ENCODE data around the gene GOLT1A.

GOLT1A gene

DNA sequence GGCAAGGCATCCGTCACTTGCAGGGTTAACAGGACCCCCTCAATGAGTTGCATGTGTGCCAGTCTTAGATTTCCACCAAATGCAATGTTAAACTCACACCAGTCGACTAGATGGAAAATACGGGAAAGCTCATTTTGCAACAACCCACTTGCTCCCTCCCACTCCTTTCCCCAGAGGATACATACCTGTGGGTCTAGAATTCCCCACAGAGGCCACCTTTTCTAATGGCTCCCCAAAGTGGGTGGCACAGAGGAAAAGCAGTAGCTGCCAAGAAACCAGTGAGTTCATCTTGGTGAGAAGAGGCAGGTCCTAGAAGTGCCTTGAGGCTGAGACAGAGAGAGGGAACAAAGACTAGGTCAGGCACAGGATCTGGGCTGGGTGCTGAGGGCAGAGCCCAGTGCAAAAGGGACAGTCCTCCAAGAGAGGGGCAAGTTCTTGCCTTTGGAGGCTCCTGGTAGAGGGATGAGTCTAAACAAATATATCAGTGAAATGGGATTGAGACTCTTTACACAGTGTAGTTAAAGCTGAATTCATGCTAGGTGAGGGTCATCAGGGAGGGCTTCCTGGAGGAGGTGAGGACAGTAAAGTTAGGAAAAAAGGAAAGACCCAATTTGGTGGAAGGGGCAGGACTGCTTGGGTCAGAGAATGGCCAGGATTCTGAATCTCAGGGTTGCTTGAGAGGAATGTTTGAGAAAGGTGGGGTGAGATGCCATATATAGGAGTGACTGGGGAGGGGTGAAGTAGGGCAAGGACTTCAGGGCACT is 21.0 kb downstream of the GOLT1A start:
- DNase-seq (ENCODE audit: low read depth in 2 of 2), result no peak

DNA sequence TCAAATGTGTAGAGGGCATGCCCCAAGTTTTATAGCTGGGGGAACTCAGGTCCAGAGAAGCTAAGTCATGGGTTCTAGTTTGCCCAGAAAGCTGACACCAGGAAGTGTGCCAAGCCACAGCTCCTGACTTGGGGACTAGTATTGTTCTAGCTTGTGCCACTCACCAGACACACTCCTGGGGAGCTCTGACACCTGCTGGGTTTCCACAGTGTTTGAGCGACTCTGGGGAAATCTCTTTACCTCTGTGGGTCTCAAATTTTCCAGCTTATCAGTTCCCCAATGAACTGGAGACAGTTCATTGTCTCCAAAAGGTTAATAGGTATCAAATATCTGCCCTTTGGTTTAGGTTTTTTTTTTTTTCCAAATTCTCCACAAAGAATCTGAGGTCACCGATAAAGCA is 21.7 kb downstream of the GOLT1A start:
- DNase-seq (ENCODE audit: low read depth in 2 of 2), result no peak

DNA sequence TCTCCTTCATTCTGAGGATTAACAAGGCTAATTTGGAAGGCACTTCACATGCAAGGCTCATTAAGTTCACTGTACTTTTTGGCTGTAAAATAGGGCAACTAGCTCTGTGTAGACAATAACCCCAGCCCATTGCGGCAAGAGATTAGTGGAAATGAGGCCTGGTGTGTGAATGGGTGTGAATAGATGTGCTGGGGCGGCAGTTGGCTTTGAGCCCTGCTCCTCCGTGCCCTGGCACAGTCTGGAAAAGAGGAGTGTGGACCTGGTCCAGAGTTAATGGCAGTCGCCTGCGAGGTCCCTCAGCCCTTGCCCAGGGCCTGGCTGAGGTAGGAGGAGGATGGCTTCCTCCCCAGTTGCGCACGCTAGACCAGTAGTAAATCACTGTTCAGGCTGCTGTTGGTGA is 22.3 kb downstream of the GOLT1A start:
- DNase-seq (ENCODE audit: low read depth in 2 of 2), result no peak

DNA sequence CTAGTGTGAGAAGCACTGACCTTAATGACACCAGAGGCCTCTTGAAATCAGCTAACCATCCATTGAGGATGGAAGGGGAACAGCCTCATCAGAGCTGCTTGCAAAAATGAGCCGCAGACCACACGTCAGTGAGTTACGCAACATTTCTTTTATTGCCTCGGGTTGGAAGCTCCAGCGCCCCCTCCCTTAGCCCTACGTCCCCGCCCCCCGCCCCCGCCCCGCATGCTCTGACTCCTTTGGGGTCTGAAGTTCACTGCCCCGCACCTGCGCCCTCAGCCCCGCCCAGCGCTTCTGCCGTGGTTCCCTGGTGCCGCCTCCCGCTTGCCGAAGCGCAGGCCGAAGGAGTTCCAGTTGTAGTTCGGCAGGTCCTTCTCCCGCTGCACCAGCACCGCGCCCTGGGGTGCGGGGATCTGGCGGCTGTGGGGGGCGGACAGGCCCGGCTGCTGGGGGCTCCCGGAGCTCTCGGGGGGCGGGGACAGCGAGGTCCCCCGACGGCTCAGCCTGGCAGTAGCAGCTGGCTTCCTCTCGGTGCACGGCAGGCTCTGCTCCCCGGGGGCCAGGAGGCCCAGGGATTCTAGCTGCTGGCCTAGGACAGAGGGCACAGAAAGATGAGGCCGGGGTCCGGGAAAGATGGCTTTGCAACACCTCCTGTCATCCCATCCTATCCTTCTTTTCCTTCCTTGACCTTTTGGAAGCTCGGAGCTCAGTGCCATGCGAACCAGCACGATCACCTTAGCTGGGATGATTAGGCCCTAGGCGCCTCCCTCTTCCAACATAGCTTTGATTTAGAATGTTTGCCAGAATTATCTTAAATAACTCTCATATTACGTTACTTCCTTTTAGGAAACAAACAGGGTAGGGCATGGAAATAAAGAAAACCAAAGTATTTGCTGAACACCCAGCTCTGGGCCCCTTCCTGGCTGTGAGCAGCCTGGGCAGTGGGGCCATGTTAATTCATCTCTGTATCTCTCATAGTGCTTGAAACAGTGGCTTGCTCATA is 23.3 kb downstream of the GOLT1A start:
- DNase-seq (ENCODE audit: low read depth in 2 of 2), result no peak

DNA sequence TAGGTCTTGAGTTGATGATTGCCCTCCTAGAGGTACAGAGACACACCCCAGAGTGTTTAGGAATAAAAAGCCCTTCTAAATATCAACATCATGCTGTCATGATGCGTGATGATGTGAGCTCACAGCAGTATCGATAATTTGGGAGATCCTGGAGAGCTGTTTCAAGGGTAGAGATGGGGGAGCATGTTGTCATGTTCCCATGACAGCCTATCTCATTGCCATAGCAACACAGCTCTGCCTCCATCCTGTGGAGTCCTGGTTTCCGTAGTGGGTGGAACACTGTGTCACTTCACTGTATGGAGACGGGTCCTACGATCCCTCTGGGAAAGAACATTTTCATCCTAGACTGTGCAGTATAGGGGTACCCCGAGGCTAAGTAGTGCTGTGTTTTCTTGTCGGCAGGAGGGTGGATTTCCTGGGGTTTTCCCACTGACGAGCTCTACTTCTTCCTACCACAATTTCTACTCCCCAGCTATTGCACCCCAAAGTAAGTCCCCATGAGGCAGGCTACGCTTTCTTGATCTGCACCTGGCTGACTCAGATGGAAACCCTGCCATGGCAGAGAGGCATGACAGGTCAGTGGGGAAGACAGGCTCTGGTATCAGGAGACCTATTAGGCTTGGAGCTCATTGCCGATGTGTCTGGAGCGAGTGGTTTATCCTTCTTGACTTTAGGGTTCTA is 24.7 kb downstream of the GOLT1A start:
- DNase-seq (ENCODE audit: low read depth in 2 of 2), result no peak

DNA sequence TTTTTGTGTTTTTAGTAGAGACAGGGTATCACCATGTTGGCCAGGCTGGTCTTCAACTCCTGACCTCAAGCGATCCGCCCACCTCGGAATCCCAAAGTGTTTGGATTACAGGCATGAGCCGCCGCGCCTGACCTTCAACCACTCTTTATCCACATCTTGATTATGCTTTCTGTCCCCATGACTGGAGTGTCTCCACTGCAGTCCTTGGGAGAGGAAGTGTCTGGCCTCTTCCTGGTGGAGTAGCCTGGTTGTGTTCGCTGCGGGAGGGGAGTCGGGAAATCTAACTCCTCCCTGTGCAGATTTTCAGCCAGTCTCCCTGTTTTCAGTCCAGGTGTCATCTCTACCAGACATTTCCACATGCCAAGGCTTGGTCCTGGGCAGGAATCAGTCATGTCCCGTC is 27.2 kb downstream of the GOLT1A start:
- no peak for DNase-seq (ENCODE audit: low read depth in 2 of 2)

DNA sequence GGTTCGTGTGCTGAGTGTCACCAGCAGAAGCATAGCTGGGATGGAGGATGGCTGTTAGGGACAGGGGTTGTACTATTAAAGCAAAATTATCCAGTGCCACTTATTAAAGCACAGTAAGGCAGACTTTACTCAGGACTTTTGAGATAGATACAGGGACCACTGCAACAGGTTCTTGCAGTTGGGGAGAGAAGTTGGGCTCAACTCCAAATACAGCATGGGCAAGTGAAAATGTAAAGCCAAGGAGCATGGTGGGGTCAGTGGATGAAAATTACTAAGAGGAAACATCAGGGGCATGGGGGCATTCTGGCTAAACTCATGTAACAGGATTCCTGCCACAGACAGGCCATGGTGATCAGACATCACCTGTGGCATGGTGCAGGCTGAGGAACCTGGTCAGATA is 32.7 kb downstream of the GOLT1A start:
- no peak for DNase-seq (ENCODE audit: low read depth in 2 of 2)

DNA sequence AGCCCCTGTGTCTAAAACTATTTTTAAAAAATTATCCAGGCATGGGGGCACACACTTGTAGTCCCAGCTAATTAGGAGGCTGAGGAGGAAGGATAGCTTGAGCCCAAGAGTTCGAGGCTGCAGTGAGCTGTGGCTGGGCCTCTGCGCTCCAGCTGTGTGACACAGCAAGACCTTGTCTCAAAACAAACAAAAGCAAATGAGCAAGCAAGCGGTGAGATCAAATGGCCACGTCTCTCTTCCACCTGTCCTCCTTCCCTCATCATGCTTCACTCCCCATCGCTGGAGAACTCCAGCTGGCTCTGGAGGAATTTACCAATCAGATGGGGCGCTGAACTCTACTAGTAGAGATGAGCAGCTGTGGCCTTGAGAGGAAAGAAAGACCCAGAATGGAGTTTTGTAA is 33.7 kb downstream of the GOLT1A start:
- no peak for DNase-seq (ENCODE audit: low read depth in 2 of 2)

DNA sequence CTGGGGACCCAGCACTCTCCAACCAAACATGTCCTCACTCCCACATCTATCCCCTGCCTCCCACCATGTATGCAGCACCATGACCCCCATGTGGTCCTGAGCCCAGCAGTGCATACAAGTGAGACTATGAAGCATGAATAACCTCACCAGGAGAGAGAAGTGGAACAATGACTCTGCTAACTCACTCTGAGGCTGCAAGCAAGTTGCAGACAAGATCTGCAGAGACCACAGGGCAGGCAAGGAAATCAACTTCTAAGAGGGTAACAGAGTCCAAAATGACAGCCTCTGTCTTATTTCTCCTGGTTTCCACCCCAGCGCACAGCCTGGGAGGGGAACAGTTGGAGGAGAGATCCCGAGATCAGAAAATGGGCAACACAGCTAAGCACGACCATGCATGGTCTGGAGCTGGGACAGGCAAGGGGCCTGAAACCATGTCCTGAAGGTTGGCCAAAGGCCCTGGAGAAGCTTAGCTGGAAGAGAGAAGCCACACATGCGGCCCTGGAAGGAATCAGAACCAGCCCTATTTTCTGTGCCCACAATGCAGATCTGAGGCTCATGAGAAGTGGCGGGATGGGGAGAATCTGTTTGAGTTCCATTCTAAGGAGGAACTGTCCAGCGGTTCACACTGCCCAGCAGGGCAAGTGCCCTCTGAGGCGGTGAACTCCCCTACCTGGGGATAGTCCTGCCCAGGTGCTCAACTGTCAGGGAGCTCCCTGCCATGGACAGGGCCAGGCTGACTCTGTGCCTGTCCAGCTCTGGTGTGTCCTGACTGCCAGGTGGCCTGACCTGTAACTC is 35.1 kb downstream of the GOLT1A start:
- DNase-seq (ENCODE audit: low read depth in 2 of 2), result no peak

DNA sequence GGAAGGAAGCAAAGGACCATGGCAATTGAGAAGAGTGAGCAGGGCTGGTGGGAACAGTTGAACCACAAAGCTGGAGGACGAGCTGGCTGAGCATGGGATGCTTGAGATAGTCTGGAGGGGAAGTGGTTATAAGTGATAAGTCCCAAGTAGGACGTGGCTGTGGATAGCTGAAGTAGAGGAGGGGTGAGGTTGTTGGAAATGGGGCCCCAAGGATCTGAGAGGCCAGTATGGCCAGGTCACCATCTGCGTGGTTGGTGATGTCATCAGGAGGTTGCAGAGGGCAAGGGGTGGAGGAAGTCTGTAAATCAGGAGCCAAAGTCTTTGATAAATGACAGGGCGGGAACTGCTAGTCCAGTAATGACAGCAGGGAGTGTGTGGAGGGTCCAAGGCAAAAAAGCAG is 36.7 kb downstream of the GOLT1A start:
- no peak for DNase-seq (ENCODE audit: low read depth in 2 of 2)

DNA sequence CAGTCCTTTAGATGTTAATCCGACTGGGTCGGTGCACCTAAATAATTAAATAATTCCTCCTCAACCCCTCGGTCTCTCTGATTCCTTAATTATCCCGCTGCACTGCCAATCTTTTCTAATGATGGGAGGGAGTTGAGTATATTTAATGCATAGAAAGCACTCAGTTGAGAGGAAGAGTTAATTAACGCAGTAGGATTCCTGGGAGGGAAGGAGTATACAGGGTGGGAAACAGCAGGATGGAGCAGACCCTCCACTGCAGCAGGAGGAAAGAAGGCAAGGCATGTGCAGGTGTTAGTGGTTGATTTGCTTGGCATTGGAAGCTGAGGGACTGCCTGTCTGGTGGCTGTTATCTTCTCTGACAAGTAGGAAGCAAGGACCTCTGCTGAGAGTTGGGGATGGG is 37.7 kb downstream of the GOLT1A start:
- no peak for DNase-seq (ENCODE audit: low read depth in 2 of 2)

DNA sequence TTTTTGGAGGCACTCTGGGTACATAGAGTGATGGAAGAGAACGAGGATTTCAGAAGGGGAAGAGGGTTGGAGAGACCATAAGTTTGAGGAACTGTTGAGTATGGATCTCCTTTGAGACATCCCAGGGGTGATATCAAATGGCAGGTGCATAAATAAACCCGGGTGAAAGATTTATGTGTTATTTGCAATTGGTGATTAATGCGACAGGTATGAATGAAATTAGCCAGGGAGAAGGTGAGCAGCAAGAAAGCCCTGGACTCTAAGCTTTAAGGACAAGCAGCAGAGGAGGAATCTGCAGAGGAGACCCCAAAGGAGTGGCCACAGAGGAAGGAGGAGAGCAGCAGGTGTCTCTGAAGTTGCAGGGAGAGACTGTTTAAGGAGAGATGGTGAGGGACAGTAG is 38.8 kb downstream of the GOLT1A start:
- DNase-seq (ENCODE audit: low read depth in 2 of 2), result no peak

DNA sequence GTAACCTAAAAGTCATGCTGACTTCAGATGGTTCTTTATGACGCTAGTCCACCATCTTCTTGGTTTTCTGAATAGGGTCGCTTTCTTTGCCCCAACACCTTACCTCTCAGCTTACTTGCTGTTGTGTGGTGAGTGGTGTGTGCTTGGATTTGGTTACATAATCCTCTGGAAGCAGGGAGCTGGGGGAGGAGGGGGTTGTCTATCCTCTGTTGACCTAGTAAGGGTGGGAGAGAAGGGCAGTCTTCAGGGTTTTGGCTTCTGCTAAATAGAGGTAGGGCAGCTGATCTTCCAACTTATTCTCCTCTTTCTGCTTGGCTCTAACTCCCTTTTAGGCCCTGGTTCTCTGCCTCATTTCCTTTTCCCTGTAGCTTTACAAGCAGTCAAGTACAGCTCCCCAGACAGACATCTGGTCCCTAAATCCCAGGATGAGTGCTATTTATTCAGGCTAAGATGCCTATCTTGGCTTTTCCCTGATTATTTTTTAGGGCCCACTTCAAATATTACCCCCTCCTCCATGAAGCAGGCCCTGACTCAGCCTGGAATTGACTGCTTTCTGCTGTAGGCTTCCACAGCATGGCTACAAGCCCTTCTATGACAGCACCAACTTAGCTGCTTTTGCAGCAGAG is 41.3 kb downstream of the GOLT1A start:
- no peak for DNase-seq (ENCODE audit: low read depth in 2 of 2)

DNA sequence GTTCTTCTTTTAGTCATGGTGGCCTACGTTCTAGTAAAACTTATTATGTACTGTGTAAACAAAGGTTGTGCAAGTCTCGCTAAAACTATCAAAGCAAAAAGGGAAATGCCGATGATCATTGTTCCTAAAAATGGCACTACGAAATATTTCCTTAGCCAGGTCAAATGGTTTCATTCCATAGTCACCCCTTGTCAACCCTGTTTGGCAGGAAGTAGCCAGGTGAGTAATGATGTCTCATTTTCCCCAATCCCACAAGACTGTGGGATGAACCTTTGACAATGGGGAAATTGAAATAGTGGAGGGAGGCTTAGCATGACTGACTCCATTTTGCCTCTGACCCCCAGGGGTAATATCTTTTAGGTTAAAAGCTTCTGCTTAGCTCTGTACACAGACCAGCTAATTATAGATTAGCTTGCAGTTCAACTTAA is 42.0 kb downstream of the GOLT1A start:
- no peak for DNase-seq (ENCODE audit: low read depth in 2 of 2)

DNA sequence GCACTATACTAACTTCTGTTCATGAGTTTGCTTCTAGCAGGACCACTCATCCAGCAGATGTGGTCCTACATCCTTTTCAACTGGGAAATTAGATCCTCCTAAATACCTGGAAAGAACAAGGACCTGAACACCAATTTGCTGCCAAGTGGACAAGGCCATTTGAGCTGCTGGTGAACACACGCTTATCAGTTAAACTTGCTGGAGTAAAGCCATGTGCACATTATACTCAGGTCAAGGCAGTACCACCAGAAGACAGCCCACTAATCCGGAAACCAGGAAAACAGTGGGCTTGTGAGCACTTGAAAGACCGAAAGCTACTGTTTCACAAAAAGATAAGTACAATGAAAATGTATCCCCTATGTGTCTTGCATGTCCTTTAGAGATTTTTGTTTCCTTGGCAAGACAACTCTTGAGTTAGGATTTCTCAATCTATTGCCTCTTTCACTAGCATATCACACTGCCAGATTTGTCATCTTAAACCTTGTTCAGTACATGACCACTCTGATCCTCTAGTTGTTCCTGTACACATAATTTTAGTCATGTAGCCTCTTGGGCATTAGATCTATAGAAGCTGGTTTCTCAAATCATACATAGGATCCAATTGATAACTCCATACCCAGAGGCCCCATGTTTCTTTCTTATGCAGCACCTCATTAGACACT is 43.2 kb downstream of the GOLT1A start:
- DNase-seq (ENCODE audit: low read depth in 2 of 2), result no peak

DNA sequence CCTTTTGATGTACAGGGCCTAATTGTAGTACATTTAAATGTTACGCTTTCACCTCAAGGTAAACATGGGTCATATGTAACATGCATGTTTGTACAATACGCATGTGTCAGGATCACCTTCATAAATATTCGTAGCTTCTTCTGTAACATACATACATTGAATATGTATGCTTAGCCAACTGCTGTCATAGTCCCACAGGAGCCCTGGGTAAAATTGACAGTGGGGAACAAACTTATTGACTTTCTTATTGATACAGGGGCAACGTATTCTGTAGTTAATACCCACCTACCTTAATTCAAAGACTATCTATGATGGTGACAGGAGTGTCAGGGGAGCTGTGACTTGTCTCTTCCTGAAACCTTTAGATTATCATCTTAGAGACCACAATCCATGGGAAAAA is 43.9 kb downstream of the GOLT1A start:
- no peak for DNase-seq (ENCODE audit: low read depth in 2 of 2)

DNA sequence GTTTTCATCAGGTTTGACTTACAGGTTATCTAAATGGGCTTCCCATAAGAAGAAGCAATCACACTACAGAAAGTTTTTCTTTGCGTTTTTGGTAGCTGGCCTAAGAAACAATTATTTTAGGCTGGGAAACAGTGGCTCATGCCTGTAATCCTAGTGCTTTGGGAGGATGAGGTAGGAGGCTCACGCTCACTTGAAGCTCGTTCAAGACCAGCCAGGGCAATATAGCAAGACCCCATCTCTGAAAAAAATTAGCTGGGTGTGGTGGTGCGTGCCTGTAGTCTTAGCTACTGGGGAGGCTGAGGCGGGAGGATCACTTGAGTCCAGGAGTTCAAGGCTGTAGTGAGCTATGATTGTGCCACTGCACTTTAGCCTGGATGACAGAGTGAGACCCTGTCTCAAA is 46.1 kb downstream of the GOLT1A start:
- DNase-seq (ENCODE audit: low read depth in 2 of 2), result no peak

DNA sequence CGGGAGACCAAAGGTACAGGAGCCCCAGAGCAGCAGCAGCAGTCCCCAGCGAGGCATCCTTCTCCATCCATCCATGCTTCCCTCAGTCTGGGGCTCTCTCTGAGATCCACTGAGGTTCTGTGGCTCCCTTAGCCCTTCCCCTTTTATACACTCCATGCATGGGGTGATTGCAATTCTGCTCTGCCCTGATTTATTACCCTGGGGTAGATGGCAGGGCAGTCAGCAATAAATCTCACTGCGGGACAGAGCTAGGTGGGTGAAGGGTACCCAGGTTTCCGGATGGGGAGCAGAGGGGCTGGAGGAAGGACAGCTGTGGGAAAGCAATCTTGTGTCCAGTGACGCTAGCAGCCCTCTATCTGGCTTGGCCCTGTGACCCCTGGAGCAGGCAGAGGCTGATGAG is 47.6 kb downstream of the GOLT1A start, which contains the start of gene REN:
TSS of gene REN (minus strand) at position 119 of the 400 bp plus-strand sequence. CDS start at position 75, 44 bp downstream.
- DNase-seq (ENCODE audit: low read depth in 2 of 2), result no peak

DNA sequence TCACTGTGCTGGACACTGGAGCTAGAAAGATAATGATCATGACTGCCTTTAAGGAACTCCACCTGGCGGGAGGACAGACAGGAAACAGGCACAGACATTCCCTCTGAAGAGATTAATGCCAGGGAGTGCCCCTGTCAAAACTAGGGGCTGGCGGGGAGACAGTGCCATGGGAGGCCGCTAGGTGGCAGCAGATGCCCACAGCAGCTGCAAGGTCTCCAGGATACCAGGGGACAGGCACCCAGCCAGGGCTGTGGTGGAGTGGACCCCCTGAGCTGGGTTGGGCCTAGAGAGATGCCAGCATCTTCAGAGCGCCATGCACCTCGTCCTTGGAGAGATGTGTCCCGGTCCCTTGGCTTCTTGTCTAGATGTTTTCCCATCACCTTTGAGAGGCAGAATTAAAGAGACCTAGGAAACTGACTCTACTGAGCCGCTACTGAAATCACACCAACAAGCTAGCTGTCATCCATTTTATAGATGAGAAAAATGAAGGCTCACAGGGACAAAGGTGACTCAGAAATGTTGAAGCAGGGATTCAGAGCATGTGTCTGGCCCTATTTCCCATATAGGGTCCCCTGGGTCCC is 51.2 kb downstream of the GOLT1A start:
- DNase-seq (ENCODE audit: low read depth in 2 of 2), result peak; percentile 63 to 77

Data from stimulated activated CD4-positive, alpha-beta T cell treated with anti-CD3 and anti-CD28 coated beads, Interleukin-12 subunit alpha, Interleukin-12 subunit beta, amount 100 ng/mL, for 24 hours (primary cell).